NCI-H345 treated with DMSO at 0.1 percent for 48 hours (cell line): ENCODE data around the gene NAV2.
"Not testable (repeated sequence)": the region's sequence is repeated elsewhere in the genome, so short reads cannot be mapped to it uniquely, and the experiment has no call there.

Experiments used
- DNase-seq: peaks from one replicate; lab custom pipeline; 2025; ENCODE audit not compliant: unreplicated experiment; lab: John Stamatoyannopoulos, UW

Gene NAV2

DNA sequence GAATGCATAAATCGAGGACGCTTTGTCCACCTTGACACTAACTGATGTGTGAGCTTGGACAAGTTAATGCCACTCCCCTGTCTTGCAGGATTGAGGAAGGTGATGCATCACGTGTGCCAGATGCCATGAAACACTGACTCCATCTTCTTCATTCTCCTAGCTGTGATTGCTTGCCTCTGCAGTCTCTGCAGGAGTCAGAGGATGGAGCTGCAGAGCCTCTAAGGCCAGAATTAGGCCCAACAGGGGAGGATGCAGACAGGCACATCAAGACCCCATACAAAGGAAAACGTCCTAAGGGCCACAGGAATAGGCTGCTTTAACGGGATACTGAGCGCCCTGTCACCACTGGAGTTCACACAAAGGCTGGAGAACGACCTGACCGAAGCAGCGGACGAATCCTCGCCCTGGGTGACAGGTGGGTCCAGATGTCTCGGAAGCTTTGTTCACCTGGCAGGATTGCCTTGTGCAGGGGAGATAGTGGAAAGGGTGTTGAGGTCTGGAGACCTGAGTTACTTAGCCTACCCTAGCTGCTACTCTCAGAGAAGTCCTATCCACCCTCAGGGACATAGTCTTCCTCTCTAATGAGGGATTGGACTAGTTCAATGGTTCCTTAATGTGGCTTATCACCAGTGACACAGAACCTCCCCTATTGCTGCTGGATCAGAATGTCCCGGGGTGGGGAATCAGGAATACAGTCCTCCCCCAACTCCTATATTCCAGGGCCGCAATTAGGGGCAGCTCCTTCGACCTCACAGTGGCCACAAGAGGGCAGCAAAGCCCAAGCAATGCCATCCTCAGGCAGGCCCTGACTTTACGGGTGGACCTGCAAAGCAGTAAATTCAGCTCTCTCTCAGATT, 415.3 kb downstream of the NAV2 start:
- peak; percentile 48 for DNase-seq

DNA sequence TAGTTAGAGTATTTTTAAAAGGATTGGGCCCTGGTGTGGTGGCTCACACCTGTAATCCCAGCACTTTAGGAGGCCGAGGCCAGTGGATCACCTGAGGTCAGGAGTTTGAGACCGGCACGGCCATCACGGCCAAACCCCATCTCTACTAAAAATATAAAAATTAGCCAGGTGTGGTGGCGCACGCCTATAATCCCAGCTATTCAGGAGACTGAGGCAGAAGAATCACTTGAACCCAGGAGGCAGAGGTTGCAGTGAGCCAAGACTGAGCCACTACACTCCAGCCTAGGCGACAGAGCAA, 415.8 kb downstream of the NAV2 start:
- DNase-seq = not testable (repeated sequence)

DNA sequence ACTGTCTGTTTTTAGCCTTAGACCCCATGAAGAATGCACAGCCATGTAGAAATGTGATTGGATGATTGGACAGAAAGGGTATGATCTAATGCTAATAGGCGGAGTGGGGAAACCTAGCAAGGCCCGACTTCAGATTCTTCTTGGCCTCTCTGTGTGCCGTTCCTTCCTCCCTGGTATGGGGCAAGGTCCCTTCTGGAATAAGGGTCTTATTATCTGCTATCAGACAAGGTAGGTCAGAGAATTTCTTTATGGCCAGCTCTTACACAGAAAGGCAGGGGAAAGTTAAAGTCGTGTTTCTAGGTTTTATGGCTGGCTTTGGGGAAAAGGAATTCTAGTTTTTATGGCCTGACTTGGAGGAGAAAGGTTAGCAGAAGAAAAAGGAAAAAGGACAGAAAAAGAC, 417.0 kb downstream of the NAV2 start:
- no peak for DNase-seq

DNA sequence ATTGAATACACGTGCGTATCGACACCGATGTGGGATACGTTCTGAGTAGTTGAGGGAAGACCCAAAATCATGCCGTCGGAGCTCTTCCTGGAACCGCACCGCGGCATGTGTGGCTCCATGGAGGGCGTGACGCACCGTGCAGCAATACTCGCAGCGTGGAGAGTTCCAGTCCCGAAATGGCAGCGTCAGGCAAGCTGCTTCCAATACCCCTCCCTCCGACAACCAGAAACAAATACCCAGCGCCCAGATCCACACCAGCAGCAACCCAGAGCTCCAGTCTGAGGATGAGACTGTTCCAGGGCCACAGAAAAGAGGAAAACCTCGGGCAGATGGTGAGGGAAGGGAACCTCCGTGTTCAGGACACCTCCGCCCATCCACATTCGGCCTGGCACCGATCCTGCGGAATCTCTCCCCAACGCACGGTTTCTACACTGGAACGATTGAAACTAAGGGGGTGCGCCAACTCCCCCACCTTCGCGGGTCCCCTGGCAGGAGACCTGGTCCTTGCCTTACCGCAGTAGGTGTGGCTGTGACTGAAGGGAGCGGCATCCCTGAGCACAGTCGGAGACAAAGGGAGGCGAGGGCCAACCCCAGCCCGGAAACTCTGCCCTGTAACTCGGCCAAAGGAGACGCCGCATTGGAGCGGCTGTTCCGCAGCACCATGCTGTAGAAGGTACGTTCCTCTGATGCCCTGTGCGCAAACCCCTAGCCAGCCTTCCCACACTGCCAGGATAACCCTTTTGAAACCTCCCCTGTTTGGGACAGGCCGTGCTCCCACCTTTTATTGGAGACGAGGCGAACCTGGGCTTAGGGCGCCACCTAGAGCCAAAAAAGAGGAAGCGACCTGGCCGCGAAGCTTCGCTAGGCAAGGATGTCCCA, 419.4 kb downstream of the NAV2 start:
- DNase-seq = no peak

DNA sequence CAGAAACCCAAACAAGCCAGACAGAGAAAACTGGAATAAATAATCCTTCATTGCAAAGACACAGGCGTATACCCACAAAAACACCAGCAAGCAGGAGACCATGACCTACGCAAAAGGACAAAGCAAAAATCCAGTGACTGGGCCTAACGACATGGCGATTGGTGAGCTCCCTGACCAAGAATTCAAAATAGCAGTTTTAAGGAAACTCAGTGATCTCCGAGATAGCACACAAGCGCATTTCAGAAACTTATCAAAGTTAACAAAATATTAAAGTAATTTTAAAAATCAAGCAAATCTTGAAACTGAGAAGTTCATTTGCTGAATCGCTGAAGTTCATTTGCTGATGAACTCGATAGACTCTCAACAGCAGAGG, 420.0 kb downstream of the NAV2 start:
- DNase-seq = no peak

DNA sequence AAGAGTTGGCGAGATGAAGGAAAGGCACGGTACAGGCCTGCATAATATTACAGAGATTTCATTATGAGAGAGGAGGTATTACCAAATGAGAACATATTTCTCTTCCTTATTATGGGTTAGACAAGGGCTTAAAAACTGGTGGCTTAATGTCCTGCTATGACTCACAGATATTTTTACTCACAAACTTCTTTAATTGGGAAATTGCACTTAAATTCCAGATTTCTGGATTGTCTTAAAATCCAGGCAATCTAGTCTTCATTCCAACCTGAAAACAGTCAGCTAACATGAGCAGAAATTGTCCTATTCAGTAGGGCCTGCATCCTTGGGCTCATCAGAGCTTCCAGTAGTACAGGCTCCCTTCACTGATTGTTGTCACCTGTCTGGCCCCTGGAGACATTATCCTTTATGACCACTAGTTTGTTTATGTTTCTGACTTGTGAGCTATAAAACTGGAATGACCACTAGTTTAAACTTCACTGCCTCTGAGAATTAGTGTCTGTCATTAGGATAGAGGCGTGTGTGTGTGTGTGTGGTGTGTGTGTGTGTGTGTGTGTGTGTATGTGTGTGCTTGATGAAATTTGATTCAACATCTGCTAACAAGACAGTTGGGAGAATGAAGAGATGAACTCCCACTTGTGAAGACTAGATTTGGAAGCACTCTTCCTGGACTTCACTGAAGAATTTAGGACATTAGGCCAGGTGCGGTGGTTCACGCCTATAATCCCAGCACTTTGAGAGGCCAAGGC, 422.5 kb downstream of the NAV2 start:
- DNase-seq = no peak

DNA sequence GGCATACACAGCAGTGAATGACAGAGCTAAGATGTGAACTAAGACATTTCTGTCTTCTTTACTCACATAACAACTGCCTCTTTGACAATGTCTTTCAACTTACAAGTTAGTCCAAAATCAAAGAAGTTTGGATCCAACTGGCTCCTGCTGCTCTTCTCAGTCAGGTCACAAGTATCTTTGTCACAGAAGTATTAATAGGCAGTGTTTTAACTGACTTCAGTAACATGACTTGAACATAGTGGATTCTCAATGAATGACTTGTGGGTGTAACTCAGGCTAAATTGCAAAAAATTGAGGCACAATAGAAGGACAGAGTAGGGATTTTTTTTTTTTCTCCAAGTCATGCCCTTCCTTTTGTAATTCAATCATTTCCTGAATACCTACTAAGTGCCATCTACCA, 425.0 kb downstream of the NAV2 start:
- DNase-seq = no peak

DNA sequence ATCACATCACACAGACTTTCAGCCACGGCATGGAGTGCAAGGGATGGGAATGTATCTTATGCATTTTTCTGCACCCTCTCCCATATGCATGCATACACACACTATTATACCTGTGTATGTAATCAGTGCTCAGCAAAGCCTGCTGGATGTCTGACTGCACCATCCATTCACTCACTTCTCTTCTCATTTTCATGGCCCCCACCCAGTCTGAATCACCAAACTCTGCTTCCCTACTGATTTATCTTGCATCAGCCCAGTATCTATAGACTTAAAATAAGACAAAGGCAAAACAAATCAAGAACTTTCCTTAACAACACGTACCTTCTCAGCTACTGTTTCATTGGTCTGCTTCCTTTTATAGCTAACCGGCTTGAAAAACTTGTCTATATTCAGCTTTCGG, 426.1 kb downstream of the NAV2 start:
- no peak for DNase-seq

DNA sequence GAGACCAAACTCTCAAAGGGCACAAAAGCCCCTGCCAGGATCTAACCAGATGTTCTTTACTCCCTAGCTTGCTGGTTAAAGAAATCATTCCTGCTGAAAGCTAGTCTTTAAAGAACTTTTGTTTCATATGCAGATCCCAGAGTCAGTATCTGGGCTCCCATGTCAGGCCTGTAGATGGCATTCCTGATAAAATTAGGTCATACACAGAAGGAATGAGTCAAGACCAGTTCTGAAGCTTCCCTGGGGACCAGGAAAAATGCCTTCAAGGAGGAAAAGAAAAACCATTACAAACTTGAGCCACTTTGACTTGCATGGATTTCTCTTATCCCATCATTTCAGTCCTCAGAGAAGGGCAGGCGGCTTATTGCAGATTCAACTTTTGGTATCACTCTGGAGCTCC, 441.7 kb downstream of the NAV2 start:
- no peak for DNase-seq

DNA sequence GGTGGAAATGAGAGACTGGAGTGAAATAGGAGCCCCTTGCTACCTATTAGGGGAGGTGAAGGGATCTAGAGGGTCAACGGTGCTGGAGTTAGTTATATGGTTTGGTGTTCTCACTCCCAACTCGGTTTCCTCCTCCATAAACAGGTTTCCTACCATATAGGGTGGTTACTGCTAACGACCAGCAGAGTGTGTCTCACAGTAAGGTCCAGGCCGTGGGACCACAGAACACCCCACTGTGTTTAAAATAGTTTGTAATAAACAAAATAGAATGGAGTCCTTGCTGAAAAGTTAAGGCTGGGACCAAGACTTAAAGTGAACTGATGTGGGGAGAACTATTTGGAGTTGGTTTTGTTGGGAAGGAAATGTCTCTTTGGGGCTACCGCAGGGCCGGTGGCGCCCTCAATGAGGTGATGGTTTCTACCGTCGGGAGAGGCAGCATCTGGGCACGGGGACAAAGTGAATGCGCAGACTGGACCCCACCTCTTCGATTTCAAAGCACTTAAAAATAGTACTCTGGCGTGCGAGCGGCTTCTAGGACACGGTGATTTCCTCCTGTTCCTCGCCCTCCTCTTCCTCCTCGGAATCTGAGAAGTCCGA, 443.1 kb downstream of the NAV2 start:
- no peak for DNase-seq

DNA sequence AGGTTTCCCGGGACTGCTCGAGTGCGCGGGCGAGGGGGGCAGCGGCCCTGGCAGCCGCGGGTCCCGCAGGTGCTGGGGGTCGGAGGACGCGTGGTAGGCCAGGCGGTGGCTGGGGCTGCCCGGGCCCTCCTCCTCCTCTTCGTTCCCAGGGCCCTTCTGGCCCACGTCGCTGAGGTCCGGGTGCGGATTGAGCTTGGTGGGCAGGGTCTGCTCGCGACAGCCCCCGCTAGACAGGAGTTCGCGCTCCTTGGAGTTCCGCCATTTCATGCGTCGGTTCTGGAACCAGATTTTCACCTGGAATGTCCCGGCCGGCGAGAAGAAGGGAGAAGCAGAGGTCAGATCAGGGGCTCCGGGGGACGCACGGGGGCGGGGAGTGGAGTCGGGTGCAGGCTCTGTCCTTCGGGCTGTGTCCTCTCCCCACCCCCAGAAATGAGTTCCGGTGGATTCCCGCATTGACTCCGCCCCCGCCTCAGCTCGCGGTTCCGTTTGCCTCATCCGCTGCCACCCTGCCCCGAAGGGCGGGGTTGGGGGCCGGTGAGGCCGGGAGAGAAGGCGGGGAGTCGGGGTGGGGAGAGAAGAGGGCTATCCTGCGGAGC, 443.7 kb downstream of the NAV2 start:
- DNase-seq = no peak

DNA sequence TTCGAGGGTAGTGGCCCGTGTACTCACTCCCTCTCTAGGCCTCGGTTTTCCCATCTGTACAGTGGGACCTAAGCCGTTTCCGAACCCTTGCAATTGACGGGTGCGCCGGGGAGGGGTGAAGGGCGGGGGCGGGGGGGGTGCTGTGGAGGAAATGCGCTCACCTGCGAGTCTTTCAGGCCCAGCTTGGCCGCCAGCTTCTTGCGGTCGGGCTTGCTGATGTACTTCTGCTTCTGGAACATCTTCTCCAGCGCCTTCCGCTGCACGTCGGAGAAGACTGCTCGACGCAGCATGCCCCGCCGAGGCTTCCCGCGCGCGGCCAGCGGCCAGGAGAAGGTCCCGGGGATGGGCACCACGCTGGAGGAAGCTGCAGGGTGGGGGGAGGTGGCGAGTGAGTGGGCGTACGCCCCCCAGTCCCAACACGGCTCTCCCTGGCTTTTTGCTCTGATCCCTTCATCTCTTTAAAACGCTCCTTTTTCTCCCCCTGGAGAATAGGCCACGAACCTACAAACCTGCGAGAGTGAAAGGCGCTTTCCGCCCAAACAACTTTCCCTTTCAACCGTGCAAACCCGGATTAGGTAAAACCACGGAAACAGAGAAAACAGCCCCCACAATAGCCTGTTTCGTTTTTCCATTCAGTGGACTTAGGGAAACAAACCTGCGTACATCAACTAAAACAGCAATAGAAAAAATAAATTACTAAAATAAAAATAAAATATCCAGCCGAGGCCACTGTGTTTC, 444.4 kb downstream of the NAV2 start:
- no peak for DNase-seq

DNA sequence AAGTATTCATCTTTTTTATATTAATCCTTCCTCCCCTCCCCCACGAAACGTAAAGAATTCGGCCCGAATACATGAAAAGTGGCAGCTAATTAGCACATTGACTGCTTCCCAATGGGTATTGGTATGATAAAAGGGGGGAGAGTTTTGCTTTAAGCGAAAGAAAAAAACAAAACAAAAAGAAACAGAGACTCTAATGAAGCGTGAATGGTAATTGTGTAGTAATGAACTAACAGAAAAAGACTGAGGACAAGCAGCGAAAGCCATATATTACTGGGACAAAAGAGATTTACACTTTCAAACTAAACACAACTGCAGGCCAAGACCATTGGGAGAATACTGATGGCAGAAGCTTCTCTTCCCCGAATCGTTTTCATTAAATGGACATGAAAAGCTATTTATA, 445.1 kb downstream of the NAV2 start:
- no peak for DNase-seq

DNA sequence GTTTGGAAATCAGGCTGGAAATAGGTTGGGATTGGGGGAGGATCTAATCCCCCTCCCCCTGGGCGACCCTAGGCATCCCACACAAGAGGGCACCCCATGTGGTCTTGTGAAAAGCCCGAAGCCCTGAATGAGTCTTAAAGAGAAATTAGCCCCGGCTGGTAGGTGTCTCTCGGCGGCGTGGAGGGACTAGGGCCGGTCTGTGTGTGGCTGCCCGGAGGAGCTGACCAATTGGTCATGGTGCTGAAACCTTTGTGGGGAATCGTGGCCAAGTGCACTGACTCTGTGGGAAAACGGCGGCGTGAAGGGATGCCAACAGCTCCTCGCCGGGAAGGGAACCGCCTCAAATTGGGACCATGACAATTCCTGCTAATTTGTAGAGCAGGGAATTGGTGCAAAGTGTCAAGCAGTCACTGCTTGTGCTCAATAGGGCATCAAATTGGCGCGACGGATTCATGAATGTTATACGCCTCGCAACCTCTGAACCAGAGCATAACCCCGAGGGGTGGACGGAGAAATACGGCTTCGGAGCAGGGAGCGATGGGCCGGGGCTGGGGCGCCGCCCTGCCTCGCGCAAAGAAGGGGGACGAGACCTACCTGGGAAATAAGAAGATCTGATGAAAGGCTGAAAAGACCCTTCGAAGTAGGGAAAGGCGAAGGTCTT, 446.1 kb downstream of the NAV2 start:
- DNase-seq = no peak

DNA sequence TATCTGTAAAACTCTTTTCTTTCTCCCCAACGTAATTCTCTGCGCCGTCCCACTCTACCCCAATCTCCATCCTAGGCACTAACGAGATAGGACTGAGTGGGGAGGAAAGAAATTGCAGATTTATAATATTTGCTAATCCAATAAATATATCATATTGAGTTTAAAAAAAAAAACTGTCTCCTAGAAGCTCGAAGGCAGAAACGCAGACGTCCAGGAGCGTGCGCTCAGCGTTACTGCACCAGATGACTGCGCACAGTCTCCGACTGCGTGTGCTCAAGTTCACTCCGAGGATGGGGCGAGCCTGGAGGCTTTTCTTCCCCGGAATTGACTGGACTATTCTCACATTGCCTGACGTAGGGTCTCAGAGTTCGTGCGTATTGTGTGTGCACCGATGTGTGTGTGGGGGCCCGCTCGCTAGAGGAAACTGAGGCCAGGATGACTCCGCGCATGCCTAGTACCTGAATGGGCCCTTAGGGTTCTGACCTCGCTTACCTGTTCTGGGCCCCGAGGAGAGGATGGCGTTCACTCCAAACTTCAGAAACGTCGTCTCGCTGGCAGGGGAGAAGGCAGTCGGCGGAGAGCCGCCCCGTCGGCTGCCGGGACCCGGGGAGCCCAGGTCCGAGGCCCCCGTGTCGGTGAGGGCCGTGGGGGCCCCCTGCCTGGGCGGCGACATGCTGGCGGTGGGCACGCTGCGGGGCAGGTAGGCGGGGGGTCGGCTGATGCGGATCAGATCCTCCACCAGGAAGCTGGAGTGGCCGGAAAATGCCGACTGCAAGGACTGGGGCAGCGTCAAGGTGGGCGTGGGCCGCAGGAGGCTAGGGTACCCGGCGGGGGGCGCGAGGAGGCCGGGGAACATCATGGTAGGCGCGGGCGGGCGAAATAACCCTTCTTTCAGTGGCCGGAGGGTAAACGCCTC, 447.1 kb downstream of the NAV2 start:
- no peak for DNase-seq

DNA sequence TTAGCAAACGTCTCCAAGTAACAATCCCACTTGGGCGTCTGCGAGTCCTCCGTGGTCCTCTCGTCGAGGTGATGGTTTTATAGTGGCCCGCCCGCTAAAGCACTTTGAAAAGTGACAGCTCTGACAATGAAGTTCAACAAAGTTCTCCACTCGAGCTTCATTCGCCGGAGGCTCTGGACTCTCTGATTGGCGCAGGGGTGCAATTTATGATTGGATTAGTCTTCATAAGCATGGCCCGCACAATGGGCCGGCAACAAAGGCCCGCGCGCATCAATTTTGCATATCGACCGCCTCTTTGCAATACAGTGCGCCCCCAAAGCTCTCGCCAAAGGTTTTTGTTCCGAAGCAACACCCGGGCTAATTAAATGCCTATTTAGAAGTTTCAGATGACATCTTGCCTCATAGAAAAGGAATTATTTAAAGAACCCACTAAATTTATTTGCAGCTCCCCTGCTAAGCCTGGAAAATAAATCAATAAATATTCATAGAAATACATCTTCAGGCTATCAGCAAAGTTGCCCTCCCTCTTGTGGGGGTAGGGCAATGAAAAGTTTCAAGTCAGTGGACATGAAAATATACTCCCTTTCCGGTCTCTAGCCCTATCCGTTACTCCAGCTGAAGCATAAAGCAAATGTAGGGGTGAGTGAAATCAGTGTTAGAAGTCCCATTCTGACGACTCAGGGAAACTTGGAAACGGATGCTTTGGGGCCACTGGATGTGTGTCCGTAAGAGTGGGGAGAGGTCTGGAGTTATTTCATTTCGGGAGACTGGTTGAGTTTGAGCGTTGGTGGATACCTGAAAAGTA, 448.0 kb downstream of the NAV2 start, which contains the start of gene DBX1:
Gene DBX1, minus strand, starts transcription at position 51 of the 805 bp plus-strand sequence. CDS start 151 bp downstream, outside the sequence.
- DNase-seq = no peak

DNA sequence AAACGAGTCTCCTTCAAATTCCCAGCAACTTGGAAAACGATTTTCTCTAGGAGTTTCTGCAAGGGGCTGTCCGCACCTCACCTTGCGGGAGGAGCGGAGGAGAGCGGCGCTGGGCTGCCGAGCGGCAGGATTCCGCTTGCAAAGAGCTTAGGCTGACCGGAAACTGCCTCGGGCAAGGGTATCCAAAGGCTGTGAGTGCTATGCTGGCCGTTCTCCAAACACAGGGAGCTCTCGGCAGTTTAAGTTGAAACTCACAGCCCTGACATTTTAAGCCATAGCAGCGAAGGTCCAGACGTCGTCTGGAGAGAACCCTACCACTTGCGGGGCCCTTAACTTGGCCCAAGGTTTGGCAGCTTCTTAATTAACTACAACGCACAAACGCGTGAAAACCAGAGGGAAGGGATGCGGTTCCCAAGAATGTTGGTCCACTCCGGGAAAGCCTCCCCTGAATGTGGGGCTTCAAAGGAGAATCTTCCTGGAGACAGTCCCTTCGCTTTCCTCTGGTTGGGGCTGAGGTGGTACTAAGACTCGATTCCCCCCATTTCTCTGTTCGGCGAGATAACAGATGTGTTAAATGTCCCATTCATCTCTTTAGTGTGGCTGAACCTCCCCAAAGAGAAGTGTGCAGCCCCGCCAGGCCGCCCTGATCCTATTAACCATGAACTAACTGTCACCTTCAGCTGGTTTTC, 448.7 kb downstream of the NAV2 start:
- no peak for DNase-seq
